ENCODE data around the gene FAM229A.

- TF ChIP-seq CTCF (IDR thresholded peaks at IDR 0.05 in 8 of 11, conservative IDR thresholded peaks at IDR 0.05 in 3 of 11) (no peak), POLR2A (IDR thresholded peaks at IDR 0.05) (no peak)
Observed at GRCh38 chr1:32342704-32343103, 19.6 kb downstream of the FAM229A start.

Data from spleen (tissue), 7 donors.